ENCODE data around the gene BSG.
A peak's percentile ranks its signal among the peaks of the same experiment; 100 is the strongest.

BSG gene

DNA sequence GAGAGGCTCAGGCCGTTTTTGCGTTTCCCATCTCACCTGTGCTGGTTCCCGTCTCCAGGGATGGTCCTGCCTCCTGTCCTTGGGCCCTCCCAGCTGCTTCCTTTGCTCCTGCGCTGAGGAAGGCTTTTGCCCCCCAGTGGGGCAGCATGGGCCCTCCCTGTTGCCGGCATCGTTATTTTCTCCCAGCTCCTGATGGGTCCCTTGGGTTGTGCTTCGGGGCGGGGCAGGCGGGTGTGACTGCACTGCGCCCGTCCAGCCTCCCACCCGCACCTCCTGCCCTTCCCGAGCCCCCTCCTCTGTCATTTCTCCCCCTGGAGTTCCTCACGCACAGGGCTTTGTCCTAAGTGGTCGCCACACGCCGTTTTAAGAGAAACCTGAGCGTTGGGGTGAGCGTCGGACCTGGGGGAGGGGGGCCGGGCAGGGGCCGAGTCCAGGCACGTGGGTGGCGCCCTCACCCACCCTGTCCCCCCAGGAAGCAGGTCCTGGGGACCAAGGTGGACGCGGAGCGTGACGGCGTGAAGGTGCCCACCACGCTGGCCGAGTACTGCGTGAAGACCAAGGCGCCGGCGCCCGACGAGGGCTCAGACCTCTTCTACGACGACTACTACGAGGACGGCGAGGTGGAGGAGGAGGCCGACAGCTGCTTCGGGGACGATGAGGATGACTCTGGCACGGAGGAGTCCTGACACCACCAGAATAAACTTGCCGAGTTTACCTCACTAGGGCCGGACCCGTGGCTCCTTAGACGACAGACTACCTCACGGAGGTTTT is 31.3 kb upstream of the BSG start:
- no peak for FAIRE-seq

DNA sequence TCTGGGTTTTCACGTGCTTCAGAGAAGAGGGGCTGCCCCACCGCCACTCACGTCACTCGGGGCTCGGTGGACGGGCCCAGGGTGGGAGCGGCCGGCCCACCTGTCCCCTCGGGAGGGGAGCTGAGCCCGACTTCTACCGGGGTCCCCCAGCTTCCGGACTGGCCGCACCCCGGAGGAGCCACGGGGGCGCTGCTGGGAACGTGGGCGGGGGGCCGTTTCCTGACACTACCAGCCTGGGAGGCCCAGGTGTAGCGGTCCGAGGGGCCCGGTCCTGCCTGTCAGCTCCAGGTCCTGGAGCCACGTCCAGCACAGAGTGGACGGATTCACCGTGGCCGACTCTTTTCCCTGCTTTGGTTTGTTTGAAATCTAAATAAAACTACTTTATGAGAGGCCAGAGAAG is 30.7 kb upstream of the BSG start:
- no peak for FAIRE-seq

DNA sequence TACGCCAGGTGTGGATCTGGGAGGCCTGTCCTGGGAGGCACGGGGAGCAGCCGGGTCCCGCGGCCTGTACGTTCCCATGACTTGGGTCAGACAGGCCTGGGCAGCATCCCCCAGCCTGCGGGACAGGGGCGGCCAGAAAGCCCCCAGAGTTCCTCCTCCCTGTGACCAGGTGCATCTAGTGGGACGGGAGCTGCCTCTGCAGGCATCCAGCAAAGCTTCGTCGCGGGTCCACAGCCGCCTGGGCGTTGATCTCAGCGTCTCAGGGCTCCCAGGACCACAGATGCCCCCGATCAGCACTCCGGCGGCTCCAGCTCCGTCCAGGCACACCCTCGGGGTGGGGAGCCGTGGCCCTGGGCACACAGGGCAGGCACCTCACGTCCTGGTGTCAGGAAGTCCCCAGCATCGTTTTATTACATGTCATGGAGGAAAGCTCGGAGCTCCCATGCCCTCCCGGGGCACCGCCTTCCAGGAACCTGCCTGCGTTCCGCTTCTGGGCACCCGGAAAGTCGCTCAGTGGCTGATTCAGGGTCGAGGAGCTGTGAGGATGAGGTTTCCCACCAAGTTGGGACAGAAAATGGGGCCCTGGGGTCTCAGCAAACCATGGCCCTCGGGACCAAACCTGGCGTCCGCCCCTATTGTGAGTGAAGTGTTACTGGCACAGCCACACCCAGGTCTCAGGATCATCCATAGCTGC is 30.1 kb upstream of the BSG start:
- FAIRE-seq: no peak

DNA sequence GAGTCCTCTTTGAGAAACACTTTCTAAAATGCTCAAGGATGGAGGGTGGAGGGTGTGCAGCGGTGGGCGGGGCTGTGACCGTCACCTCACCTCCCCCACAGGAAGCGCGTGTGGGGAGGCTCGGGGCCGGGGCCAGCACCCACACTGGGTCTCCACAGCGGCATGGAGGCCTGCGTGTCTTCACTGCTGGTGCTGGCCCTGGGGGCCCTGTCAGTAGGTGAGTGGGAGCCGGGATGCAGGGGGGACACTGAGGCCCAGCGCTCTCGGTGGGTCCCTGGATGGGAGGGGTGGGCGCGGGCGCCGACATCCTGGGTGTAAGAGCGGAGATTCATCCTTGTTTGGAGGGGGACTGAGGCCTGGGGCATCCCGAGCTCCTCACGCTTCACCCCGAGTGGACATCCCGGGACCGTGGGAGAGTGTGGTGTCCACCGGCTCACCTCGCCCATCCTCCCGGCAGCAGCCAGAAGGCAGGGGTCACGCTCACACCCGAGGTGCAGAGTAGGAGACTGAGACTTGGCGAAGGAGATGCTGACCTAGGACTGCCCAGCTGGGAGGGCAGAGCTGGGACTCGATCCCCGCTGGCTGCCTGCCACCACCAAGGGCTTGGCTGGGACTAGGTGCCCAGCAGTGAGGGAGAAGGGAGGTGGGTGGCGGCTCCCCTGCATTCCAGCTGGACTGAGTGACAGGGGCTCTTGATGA is 28.3 kb upstream of the BSG start, which contains the start of gene GZMM:
GZMM (plus strand) TSS at position 144 of the 699 bp plus-strand sequence; CDS start at position 163, 19 bp downstream.
- FAIRE-seq: no peak

DNA sequence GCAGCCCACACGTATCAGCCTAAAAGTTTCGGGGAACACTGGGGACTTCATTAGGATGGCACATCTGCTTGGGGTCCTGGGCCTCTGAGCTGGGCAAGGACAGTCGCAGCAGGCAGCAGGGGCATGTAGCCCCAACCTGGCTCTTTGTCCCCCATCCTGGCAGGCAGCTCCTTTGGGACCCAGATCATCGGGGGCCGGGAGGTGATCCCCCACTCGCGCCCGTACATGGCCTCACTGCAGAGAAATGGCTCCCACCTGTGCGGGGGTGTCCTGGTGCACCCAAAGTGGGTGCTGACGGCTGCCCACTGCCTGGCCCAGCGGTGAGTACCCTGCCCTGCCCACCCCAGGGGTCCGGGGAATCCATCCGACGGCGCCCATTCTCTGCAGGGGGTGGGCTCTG is 25.3 kb upstream of the BSG start:
- no peak for FAIRE-seq

DNA sequence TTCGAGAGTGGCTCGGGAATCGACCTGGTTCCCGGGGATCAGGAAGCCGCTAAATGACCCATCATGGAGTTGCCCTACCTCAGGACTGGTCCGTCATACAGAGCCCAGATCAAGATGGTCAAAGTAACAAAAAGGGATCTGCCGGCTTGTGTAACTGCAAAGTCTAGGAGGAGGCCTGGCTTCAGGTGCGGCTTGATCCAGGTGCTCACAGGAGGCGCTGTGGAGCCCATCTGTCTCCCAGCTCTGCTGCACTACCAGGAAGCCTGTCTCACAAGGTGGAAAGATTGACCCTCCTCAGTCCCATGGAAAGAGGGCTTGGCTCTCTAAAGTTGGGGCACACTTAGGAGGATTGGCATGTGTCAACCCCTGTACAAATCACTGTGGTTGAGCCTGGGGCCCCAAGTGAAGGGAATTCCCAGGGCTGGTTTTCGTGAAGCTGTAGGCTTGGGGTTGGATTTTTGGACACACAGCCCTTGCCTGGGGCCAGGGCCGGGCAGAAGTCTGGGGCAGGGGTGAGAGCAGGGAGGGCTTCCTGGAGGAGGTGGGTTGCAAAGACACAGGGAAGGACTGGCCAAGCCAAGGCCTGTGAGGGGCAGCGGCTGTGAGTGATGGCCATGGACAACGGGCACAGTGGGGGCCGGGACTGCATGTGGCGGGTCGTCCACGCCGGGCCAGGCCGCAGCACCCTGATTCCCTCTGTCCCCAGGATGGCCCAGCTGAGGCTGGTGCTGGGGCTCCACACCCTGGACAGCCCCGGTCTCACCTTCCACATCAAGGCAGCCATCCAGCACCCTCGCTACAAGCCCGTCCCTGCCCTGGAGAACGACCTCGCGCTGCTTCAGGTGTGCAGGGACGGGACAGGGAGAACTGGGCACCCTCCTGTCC is 24.3 kb upstream of the BSG start:
- FAIRE-seq: no peak

DNA sequence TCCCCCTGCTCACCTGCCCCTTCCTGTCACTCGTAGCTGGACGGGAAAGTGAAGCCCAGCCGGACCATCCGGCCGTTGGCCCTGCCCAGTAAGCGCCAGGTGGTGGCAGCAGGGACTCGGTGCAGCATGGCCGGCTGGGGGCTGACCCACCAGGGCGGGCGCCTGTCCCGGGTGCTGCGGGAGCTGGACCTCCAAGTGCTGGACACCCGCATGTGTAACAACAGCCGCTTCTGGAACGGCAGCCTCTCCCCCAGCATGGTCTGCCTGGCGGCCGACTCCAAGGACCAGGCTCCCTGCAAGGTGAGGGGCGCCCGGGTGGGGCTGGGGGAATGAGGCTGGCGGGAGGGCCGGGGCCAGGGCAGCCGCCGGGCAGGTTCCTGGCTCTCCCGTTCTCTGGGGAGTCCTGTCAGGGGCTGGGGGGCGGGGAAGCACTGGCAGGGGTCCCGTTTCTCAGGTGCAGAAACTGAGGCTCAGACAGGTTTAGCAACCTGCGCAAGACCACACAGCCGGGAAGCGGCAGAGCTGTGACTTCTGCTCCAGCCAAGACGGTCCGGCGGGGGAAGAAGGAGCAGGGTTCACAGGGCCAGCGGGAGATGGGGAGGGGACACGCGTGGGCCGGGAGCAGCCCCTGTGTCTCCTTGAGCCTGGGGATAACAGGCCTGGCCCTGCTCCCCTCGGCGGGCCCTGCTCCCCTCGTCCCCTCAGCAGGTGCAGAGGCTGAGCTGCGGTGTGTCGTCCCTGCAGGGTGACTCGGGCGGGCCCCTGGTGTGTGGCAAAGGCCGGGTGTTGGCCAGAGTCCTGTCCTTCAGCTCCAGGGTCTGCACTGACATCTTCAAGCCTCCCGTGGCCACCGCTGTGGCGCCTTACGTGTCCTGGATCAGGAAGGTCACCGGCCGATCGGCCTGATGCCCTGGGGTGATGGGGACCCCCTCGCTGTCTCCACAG is 23.2 kb upstream of the BSG start:
- no peak for FAIRE-seq

DNA sequence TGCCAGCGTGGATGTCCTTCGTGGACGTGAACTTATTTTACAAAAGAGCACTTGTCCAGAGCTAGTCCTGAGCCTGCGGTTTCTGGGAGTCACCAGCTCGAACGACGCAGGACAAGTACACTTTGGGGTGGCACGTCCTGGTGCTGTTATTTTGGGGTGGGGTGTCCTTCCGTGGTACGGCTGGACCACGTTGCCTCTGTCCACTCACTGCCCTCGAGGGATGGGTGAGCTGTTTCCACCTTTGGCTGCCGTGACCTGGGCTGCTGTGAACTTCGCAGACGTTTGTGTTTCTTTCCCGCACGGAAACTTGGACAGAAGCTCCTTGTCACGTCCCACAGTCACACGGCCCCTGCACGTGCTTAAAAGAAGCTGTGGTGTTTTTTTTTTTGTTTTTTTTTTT is 17.6 kb upstream of the BSG start:
- FAIRE-seq: no peak

DNA sequence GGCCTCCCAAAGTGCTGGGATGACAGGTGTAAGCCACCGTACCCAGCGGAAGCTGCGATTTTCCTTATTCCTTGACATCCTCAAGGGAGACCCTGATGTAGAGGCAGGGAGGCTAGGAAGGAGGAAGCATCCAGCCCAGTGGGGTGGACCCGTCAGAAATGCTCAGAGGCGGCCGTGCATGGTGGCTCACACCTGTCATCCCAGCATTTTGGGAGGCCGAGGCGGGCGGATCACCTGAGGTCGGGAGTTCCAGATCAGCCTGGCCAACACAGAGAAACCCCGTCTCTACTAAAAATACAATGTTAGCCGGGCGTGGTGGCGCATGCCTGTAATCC is 17.0 kb upstream of the BSG start:
- FAIRE-seq: no peak

DNA sequence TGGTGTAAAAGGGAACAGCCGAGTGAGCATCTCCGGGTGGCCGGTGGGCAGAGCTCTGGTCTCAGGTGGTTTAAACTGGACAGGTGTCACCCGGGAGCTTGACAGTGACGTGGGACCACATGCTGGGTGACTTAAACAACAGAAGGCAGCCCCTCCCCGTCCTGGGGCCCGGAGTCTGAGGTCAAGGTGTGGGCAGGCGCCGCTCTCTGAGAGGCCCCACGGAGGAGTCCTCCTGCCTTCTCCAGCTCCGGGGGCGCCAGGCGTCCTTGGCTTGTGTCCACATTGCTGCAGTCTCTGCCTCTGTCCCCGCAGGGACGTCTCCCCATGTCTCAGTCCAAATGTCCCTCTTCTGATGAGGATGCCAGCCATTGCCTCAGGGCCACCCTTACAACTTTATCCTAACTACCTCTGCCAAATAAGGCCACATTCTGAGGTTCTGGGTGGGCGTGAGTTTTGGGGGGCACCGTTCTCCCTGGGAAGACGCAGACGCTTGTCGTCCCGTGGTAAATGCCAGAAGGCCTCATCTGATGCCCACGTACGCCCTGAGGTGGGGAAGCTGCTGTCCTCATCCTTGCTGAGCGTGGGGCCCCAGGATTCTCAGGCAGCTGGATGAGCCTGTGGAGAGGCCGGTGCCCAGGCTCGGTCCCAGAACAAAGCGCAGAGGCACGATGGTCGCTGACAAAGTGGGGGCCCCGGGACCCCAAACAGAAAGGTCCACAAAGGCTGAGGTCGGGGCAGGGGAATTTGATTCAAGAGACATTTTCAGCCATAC is 15.6 kb upstream of the BSG start:
- FAIRE-seq: no peak

DNA sequence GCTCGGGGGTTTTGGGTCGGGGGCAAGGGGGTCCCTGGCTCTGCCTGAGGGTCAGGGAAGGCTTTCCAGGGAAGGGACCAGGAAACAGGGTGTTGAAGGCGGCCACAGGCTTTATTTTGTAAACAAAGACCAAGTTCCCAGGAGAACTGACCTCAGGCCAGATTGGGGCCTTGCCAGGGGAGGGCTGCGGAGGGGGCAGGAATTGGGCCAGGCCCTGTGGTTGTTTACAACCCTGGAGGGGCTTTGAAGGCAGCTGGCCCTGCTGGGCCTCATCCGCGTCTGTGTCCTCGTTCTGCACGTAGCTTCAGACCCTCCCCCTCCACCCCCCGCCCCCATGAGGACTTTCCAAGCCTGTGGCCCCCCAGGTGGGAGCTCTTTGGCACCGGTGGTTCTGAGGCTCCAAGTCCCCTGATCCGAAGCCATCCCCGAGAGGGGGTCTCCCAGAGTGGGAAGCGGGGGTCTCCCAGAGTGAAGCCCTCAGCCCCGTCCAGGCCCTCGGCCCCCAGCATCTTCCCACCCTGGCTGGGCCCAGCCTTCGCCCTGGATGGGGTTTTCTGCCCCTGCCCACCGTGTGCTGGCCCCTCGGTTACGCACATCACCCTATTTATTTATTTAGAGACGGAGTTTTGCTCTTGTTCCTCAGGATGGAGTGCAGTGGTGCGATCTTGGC is 13.5 kb upstream of the BSG start:
- no peak for FAIRE-seq

DNA sequence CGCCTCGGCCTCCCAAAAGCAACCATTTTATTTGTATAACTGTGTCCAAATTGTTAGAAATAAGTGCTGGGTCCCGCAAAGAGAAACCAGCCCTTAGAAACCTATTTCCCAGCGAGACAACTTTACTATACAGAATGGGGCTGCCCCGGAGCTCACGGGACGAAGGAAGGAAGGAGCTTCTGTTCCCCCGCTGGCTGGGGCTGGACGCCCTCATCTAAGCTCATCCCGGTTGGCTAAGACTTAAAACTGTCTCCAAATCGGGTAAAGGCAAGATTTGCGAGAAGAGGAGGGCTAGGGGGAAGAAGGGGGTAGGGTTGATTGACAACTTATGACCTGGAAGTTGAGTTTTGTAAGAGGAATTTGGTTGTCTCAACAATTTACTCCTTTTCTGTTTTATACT is 12.3 kb upstream of the BSG start:
- FAIRE-seq: no peak

DNA sequence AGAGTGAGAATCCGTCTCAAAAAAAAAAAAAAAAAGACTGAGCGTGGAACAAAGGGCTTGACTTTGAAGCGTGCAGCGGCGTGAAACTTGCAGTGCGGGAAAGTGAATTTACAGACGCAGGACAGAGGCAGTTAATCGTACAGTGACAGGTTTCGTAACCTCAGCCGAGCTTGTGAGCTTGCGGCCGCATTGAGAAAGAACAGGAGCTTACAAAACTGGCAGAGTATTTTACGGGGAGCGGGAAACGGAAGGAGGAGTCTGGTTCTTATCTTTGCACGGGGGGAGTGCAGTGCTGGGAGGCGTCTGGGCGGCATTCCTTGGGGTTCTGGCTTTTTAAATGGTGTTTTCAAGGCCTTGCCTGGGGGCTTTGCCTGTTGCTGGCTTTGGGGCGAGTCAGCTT is 6.0 kb upstream of the BSG start:
- no peak for FAIRE-seq

DNA sequence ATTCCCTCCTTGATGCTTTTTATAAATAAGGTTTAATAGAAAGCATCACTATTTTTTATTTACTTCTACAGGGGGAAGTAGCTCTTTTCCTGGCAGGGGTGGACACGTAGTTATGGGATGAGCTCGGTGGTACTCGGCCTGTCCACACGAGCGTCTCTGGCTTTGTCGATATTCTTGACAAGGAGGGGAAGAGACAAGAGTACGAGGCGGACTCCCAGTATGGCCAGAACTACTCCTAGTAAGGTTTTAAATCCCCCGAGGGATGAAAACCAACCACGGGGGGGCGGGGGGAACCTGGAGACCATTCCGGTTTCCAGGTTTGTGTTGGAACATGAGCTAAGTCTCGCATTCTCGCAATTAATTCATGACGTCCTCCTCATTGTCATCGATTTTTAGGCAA is 5.6 kb upstream of the BSG start:
- FAIRE-seq: no peak

DNA sequence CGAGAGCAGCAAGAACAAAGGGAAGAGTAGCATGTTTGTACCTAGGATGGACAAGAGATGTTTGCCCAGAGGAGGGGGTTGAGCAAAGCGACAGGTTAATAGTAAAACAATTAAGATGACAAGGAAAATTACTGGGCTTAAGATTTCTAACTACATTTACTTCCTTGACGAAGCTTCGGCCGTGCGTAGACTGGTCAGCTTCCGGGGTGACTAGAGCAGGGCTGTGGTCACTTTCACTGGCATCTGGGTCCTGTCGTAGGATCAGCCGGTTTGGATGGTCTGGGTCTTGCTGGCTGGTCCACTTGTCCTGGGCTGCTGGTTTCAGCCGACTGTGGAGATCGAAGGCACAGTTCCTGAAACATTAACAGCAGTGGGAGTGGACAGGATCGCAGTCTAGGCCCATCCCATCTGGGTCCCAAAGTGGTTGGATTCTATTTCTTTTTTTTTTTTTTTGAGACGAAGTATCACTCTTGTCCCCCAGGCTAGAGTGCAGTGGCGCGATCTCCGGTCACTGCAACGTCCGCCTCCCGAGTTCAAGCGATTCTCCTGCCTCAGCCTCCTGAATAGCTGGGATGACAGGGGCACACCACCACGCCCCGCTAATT is 5.0 kb upstream of the BSG start:
- FAIRE-seq: no peak

DNA sequence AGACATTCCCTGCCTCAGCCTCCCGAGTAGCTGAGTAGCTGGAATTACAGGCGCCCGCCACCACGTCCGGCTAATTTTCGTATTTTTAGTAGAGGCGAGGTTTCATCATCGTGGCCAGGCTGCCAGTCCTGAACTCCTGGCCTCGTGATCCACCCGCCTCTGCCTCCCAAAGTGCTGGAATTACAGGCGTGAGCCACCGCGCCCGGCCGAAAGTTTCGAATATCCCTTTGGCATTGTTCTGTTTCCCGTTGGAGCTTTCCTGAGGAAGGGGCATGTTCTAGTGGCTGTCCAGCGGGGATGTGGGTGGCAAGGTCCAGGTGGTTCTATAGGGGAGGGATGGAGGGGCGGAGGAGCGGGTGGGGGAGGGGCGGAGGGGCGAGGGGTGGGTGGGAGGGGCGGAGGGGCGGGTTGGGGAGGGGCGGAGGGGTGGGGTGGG is 2.1 kb upstream of the BSG start:
- FAIRE-seq: no peak

DNA sequence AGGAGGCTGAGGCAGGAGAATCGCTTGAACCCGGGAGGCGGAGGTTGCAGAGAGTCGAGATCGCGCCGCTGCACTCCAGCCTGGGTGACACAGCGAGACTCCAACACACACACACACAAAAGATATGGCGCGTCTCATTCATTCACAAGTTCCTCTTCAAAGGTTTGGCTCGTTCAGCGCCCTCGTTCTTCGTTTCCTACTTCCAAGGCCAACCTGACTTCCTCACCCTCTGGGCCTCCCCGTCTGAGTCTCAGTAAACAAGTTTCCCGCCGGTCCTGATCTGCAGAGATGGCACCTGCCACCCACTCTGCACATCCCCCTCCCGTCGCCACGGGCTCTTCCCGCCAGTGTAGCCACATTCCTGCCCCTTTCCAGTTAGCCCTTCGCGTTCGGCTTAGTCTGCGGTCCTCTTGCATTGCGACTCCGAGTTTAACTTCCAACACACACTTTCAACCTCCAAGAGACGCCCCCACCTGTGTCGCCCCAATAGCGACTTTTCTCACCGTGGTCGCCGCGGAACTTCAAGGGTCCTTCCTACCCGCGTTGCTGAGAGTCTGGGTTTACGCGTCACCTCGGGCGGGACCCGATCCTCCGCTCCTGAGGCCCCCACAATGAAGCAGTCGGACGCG is 1.3 kb upstream of the BSG start:
- FAIRE-seq: no peak

DNA sequence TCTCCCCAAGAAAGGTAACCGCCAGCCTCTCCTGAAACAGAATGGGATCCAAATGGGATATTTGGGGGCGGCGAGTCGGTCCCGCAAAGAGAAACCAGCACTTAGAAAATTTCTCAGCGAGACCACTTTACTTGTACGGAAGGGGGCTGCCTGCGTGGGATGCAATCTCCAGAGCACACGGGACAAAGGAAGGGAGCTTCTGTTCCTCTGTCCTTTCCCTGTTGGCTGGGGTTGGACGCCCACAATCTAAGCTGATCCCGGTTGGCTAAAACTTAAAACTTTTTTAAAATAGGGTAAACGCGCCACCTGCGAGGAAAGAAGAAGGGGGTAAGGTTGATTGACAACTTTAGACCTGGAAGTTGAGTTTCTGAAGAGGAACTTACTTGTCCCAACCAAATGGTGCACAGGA is 826 bp upstream of the BSG start:
- peak; percentile 25 for FAIRE-seq

DNA sequence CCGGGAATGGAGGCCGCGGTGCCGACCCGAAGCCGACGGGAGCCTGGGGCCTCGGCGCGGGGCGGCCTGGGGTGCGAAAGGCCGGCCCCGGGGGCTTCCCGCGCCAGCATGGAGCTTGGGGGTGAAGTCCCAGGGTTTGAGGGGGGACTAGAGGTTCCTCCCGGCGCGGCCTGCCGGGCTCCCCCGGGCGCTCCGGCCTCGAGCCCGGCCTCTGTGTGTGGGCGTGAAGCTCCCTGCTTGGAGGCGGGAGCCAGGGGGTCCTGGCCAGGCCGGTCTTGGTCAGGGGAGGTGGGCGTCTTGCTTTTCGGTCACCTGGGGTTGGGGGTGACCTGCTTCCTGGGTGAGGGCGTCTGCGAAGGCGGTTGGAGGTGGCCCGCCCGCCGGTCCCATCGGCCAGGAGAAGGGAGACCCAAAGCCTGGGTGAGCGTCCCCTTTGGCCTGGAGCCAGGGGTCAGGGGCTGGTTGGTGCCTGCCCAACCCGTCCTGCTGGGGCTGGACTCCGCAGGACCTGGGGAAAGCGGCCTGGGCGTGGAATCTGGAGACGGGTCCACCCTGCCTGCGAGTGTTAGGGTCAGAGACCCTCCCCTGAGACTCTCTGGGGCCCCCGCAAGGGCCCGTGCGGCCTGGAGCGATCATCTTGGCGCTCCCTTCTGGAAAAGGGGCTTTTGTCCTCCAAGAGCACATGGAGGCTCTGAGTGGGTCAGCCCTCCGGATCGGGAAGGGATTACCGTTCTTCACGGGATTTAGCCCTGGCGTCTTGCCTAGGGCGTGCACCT is 535 bp downstream of the BSG start:
- FAIRE-seq: no peak
